Measurements from ENCODE around the gene CLEC3A.

- TF ChIP-seq EZH2 (IDR thresholded peaks at IDR 0.05; ENCODE audit: insufficient read depth, low read length) = no peak
- no peak for TF ChIP-seq CTCF (IDR thresholded peaks at IDR 0.05; ENCODE audit: insufficient read depth, low read depth, low read length)
Observed at GRCh38 chr16:78060295-78060694, 37.9 kb downstream of the CLEC3A start.
